ENCODE data around the gene OR4C12.
"Not testable (repeated sequence)": the region's sequence is repeated elsewhere in the genome, so short reads cannot be mapped to it uniquely, and the experiment has no call there.

The OR4C12 gene

GRCh38 chr11:49982435-49982834 lies at the start of gene OR4C12:
TSS of gene OR4C12 (minus strand) at chr11:49982535. CDS start at chr11:49982501, 34 bp downstream.
- FAIRE-seq = not testable (repeated sequence)

GRCh38 chr11:50030193-50030592 lies 47.9 kb upstream of the OR4C12 start:
- FAIRE-seq = no peak

GRCh38 chr11:49995565-49995964 lies 13.2 kb upstream of the OR4C12 start:
- no peak for FAIRE-seq

- not testable (repeated sequence) for FAIRE-seq
These were observed 8.9 kb downstream of the OR4C12 start for GRCh38 chr11:49973439-49973838.

GRCh38 chr11:49952091-49952490 lies 30.2 kb downstream of the OR4C12 start, which contains the start of gene OR4C13:
TSS of gene OR4C13 (plus strand) at chr11:49952391. CDS start at chr11:49952423, 32 bp downstream.
- FAIRE-seq = no peak

GRCh38 chr11:49948701-49949100 lies 33.6 kb downstream of the OR4C12 start:
- not testable (repeated sequence) for FAIRE-seq

Measured in endometrium (tissue), 2 donors.